Osteoblast (primary cell): ENCODE data around the gene ADGRA1. TPM values are rescaled to one million over a fixed set of nuclear protein-coding genes. Genes with fewer than 3 reads are reported as not detected.

Experiments
- DNase-seq: peaks from one replicate; pipeline ENCODE4 v3.0.0; 2011; ENCODE audit warnings: low spot score, mixed read lengths; ENCODE audit not compliant: insufficient read length; ENCODE audit errors: missing footprints
- H2AFZ ChIP-seq: 2 replicates; pipeline ENCODE4 v1.6.0; 2011; ENCODE audit warnings: mild to moderate bottlenecking, low read length
- H3K27ac ChIP-seq: 2 replicates; pipeline ENCODE4 v1.5.1; 2011; ENCODE audit warnings: mild to moderate bottlenecking, low read depth, low read length, moderate library complexity
- H3K27me3 ChIP-seq: 2 replicates; pipeline ENCODE4 v1.6.0; 2012; ENCODE audit warnings: mild to moderate bottlenecking, control low read depth, inconsistent platforms, low read length, moderate library complexity; ENCODE audit not compliant: insufficient read depth
- H3K36me3 ChIP-seq: 2 replicates; pipeline ENCODE4 v1.5.1; 2011; ENCODE audit warnings: mild to moderate bottlenecking, low read length, control low read depth, moderate library complexity; ENCODE audit not compliant: insufficient read depth
- H3K4me1 ChIP-seq: 2 replicates; pipeline ENCODE4 v1.5.1; 2011; ENCODE audit warnings: mild to moderate bottlenecking, low read length, control low read depth, moderate library complexity; ENCODE audit not compliant: insufficient read depth
- H3K4me2 ChIP-seq: 2 replicates; pipeline ENCODE4 v1.6.0; 2011; ENCODE audit warnings: mild to moderate bottlenecking, low read length; ENCODE audit not compliant: insufficient read depth
- H3K4me3 ChIP-seq: fragments of 200-600 bp; sonication (generic); 3 replicates; pipeline ENCODE4 v1.5.1; 2012; ENCODE audit warnings: mild to moderate bottlenecking, low read length, inconsistent platforms; ENCODE audit not compliant: insufficient read depth
- H3K79me2 ChIP-seq: 2 replicates; pipeline ENCODE4 v1.6.0; 2012; ENCODE audit warnings: mild to moderate bottlenecking, low read length, control low read depth, inconsistent platforms; ENCODE audit not compliant: insufficient read depth
- H3K9me3 ChIP-seq: 2 replicates; pipeline ENCODE4 v1.5.1; 2011; ENCODE audit warnings: low read depth, low read length, control low read depth
- H4K20me1 ChIP-seq: 2 replicates; pipeline ENCODE4 v1.6.0; 2012; ENCODE audit warnings: mild to moderate bottlenecking, low read length, control low read depth; ENCODE audit not compliant: insufficient read depth
- total RNA-seq: library from RNA; depleted of rRNA; stranded (reverse); fragments of >200 nt; gene quantifications from 2 replicates; pipeline ENCODE4 v1.2.3, GENCODE V29; 2012
- TF ChIP-seq, protein P1 (sequence below): IDR thresholded peaks from 2 replicates; pipeline ENCODE4 v1.5.1; 2011; ENCODE audit warnings: mild to moderate bottlenecking, low read depth, low read length, moderate library complexity; ENCODE audit errors: extremely low read depth

Gene ADGRA1
- total RNA-seq, 1 donor: not detected

DNA sequence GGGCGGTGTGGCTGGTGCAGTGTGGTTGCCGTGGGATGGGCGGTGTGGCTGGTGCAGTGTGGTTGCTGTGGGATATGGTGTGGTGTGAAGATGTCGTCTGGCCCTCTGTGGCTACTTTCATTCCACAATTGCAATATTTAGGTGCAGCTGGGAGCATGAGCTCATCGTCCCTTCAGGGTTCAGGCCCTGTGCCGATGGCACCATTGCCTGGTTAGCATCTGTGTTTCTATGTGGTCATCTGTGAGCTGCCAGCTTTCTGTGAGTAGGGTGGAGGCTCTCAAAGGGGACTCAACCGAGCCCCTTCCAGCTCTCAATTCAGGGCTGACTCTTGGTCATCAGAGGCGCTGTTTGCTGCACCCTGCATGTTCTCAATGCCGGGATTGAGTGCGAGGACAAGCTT lies 3.6 kb downstream of the ADGRA1 start:
- no peaks in the 10 kb centered on the region for H4K20me1 ChIP-seq
- peaks cover 27% of the 10 kb centered on the region for H3K27me3 ChIP-seq
- no peak overlapping the region for H2AFZ ChIP-seq
- no peaks in the 10 kb centered on the region for H3K79me2 ChIP-seq
- H3K4me3 ChIP-seq: no peak overlapping the region
- no peak overlapping the region for H3K4me2 ChIP-seq
- TF ChIP-seq, protein P1, sequence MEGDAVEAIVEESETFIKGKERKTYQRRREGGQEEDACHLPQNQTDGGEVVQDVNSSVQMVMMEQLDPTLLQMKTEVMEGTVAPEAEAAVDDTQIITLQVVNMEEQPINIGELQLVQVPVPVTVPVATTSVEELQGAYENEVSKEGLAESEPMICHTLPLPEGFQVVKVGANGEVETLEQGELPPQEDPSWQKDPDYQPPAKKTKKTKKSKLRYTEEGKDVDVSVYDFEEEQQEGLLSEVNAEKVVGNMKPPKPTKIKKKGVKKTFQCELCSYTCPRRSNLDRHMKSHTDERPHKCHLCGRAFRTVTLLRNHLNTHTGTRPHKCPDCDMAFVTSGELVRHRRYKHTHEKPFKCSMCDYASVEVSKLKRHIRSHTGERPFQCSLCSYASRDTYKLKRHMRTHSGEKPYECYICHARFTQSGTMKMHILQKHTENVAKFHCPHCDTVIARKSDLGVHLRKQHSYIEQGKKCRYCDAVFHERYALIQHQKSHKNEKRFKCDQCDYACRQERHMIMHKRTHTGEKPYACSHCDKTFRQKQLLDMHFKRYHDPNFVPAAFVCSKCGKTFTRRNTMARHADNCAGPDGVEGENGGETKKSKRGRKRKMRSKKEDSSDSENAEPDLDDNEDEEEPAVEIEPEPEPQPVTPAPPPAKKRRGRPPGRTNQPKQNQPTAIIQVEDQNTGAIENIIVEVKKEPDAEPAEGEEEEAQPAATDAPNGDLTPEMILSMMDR: no peak
- no peak for DNase-seq
- no peaks in the 10 kb centered on the region for H3K4me1 ChIP-seq
- no peaks in the 10 kb centered on the region for H3K36me3 ChIP-seq
- no peaks in the 10 kb centered on the region for H3K9me3 ChIP-seq
- no peak overlapping the region for H3K27ac ChIP-seq

DNA sequence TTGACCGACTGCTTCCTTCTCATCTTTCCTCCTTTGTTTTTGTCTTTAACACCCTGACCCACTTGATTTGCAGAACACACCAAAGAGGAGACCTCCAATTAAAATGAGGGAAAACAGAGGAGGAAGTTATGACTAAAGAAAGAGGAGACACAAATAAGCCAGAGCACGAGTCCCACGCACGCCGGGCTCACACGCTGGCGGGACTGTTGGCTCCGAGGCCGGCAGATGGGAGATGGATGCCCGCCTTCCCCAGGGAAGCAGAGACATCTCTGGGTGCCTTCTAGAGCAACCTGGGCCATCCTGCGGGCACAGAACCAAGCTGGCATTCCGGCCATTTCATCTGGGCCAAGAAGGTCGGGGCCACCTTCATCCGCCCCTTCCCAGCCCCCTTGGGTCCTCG lies 5.6 kb downstream of the ADGRA1 start:
- DNase-seq: no peak
- H3K79me2 ChIP-seq: no peaks in the 10 kb centered on the region
- H2AFZ ChIP-seq: no peak overlapping the region
- H3K9me3 ChIP-seq: no peaks in the 10 kb centered on the region
- no peaks in the 10 kb centered on the region for H3K36me3 ChIP-seq
- no peak overlapping the region for H3K27ac ChIP-seq
- H3K4me1 ChIP-seq: no peaks in the 10 kb centered on the region
- H4K20me1 ChIP-seq: no peaks in the 10 kb centered on the region
- TF ChIP-seq, protein P1: no peak
- no peak overlapping the region for H3K4me3 ChIP-seq
- peaks cover 19% of the 10 kb centered on the region for H3K27me3 ChIP-seq
- H3K4me2 ChIP-seq: no peak overlapping the region

DNA sequence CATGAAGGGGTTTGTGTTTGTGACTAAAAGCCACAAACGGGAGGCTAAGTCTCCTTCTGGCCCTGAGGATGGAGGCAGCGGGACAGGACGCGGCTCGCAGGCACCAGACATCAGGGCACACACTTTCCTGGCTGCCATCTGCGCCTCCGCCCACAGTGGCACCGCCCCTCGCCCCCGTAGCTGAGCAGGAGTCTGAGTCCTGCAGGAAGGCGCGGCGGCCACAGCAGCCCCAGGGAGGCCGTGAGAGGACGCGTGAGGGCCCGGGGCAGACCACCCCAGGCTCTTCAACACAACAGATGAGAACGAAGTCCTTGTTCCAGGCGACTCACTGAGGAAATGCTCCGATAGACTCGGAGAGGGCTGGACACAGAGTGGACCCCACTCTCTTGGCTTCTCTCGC lies 6.6 kb downstream of the ADGRA1 start:
- no peak overlapping the region for H3K4me3 ChIP-seq
- no peak overlapping the region for H2AFZ ChIP-seq
- no peak overlapping the region for H3K4me2 ChIP-seq
- H3K79me2 ChIP-seq: no peaks in the 10 kb centered on the region
- H3K9me3 ChIP-seq: no peaks in the 10 kb centered on the region
- H3K27me3 ChIP-seq: peaks cover 19% of the 10 kb centered on the region
- no peaks in the 10 kb centered on the region for H3K4me1 ChIP-seq
- H4K20me1 ChIP-seq: no peaks in the 10 kb centered on the region
- TF ChIP-seq, protein P1: no peak
- DNase-seq: no peak
- H3K36me3 ChIP-seq: no peaks in the 10 kb centered on the region
- no peak overlapping the region for H3K27ac ChIP-seq

DNA sequence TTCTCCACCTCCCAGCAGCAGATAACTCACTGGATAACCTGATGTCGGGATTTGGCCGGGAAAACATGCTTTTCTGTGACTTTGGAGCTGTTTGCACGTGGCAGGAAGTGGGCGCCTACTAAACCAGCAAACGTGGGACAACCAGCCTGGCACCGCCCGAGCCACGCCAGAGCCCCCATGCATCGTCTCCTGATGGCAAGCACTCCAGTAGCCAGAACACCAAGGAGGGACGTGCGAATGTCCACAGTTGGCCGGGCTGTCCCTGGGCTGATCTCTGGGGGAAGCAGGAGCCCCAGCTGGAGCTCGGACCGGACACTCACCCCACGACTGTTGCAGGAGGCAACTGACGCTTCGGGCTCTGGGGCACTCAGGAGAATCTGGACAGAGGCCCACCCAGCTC lies 7.1 kb downstream of the ADGRA1 start:
- H3K4me1 ChIP-seq: no peaks in the 10 kb centered on the region
- no peaks in the 10 kb centered on the region for H4K20me1 ChIP-seq
- H3K36me3 ChIP-seq: no peaks in the 10 kb centered on the region
- H3K4me3 ChIP-seq: no peak overlapping the region
- TF ChIP-seq, protein P1: no peak
- H3K4me2 ChIP-seq: no peak overlapping the region
- no peak overlapping the region for H2AFZ ChIP-seq
- no peak for DNase-seq
- no peaks in the 10 kb centered on the region for H3K79me2 ChIP-seq
- no peak overlapping the region for H3K27ac ChIP-seq
- H3K9me3 ChIP-seq: no peaks in the 10 kb centered on the region
- peaks cover 15% of the 10 kb centered on the region for H3K27me3 ChIP-seq
